Smooth muscle cell (in vitro differentiated cells): ENCODE data around the gene G0S2. TPM values are rescaled to one million over a fixed set of nuclear protein-coding genes. Genes with fewer than 3 reads are reported as not detected.

Source experiments
- DNase-seq: peaks from one replicate; lab custom pipeline; 2025; ENCODE audit not compliant: unreplicated experiment; lab: John Stamatoyannopoulos, UW
- H2AFZ ChIP-seq: fragments of 200-600 bp; sonication (generic); 2 replicates; pipeline ENCODE4 v1.6.0; 2016; ENCODE audit warnings: antibody characterized with exemption, low read depth, mild to moderate bottlenecking
- H3F3A ChIP-seq: fragments of 200-600 bp; sonication (generic); 2 replicates; pipeline ENCODE4 v1.6.0; 2017; ENCODE audit warnings: antibody characterized with exemption, low read depth
- H3K27ac ChIP-seq: fragments of 200-600 bp; sonication (generic); 2 replicates; pipeline ENCODE4 v1.5.1; 2016; ENCODE audit warnings: low read depth, mild to moderate bottlenecking
- H3K27me3 ChIP-seq: fragments of 200-600 bp; sonication (generic); 2 replicates; pipeline ENCODE4 v1.6.1; 2016; ENCODE audit warnings: low read depth, mild to moderate bottlenecking
- H3K36me3 ChIP-seq: fragments of 200-600 bp; sonication (generic); 2 replicates; pipeline ENCODE4 v1.5.1; 2016; ENCODE audit warnings: low read depth
- H3K4me1 ChIP-seq: fragments of 200-600 bp; sonication (generic); 2 replicates; pipeline ENCODE4 v1.5.1; 2016; ENCODE audit warnings: low read depth
- H3K4me2 ChIP-seq: fragments of 200-600 bp; sonication (generic); 2 replicates; pipeline ENCODE4 v1.6.0; 2016; ENCODE audit warnings: mild to moderate bottlenecking
- H3K4me3 ChIP-seq: fragments of 200-600 bp; sonication (generic); 2 replicates; pipeline ENCODE4 v1.5.1; 2016; ENCODE audit warnings: mild to moderate bottlenecking
- H3K79me2 ChIP-seq: fragments of 200-600 bp; sonication (generic); 2 replicates; pipeline ENCODE4 v1.6.0; 2016; ENCODE audit warnings: low read depth, mild to moderate bottlenecking
- H3K9ac ChIP-seq: fragments of 200-600 bp; sonication (generic); 2 replicates; pipeline ENCODE4 v1.6.0; 2016; ENCODE audit warnings: low read depth
- H3K9me3 ChIP-seq: fragments of 200-600 bp; sonication (generic); replicated peaks from 2 replicates; pipeline ENCODE4 v1.5.1; 2016; ENCODE audit warnings: low read depth
- H4K20me1 ChIP-seq: fragments of 200-600 bp; sonication (generic); 2 replicates; pipeline ENCODE4 v1.6.0; 2016; ENCODE audit warnings: low read depth
- CTCF ChIP-seq: fragments of 200-600 bp; sonication (generic); IDR thresholded peaks from 2 replicates; pipeline ENCODE4 v1.5.1; 2017; ENCODE audit warnings: borderline replicate concordance, mild to moderate bottlenecking, antibody characterized with exemption; ENCODE audit not compliant: insufficient read depth, poor library complexity, severe bottlenecking
- WGBS: methylation state at CpG from one replicate; pipeline ENCODE4 v1.1.7; 2016; ENCODE audit warnings: low lambda C conversion rate; 5-methylcytosine and 5-hydroxymethylcytosine counted together
- polyA plus RNA-seq: library from polyadenylated mRNA; unstranded; fragments of >200 nt; fragmentation: Nextera tagmentation; extraction: Ambion mirVana; gene quantifications from 2 replicates; pipeline ENCODE4 v1.2.1, GENCODE V29; 2016
- total RNA-seq: library from RNA; depleted of rRNA; stranded (reverse); fragments of >200 nt; gene quantifications from 2 replicates; pipeline ENCODE4 v1.2.3, GENCODE V29; 2014

G0S2 gene
- total and polyA plus RNA-seq, 2 experiments from 2014 or later: 5.7 to 7.6 TPM

- no peak for DNase-seq
- 87% methylated on average over 20 of the region's 20 CpGs for whole genome bisulfite sequencing
- Histone ChIP-seq H3K27me3 (no peaks in the 10 kb centered on the region), H3K4me1 (no peaks in the 10 kb centered on the region), H3K4me2 (no peak overlapping the region), H3K9ac (no peak overlapping the region), H3K4me3 (no peak overlapping the region), H3K79me2 (no peaks in the 10 kb centered on the region), H3F3A (no peaks in the 10 kb centered on the region), H3K36me3 (no peaks in the 10 kb centered on the region), H2AFZ (no peak overlapping the region), H3K9me3 (no peaks in the 10 kb centered on the region), H3K27ac (no peak overlapping the region), H4K20me1 (peaks cover 3% of the 10 kb centered on the region)
- TF ChIP-seq CTCF: no peak
These were observed 41.0 kb upstream of the G0S2 start for GRCh38 chr1:209634005-209634737.

GRCh38 chr1:209635850-209636249 is 39.4 kb upstream of the G0S2 start:
- H3K4me1 ChIP-seq: no peaks in the 10 kb centered on the region
- DNase-seq: no peak

GRCh38 chr1:209641832-209642172 is 33.4 kb upstream of the G0S2 start:
- Histone ChIP-seq H3K9ac (no peak overlapping the region), H4K20me1 (peaks cover 40% of the 10 kb centered on the region), H3K79me2 (no peaks in the 10 kb centered on the region), H3K4me3 (no peak overlapping the region), H3K4me1 (no peaks in the 10 kb centered on the region), H3F3A (no peaks in the 10 kb centered on the region), H2AFZ (no peak overlapping the region), H3K27ac (peak overlapping the region; percentile 17), H3K4me2 (no peak overlapping the region), H3K36me3 (no peaks in the 10 kb centered on the region), H3K27me3 (no peaks in the 10 kb centered on the region), H3K9me3 (no peaks in the 10 kb centered on the region)
- DNase-seq: no peak
- WGBS: 50% methylated on average over 5 of the region's 5 CpGs
- no peak for TF ChIP-seq CTCF

More at GRCh38 chr1:209635850-209636249, 39.4 kb upstream of the G0S2 start:
- Histone ChIP-seq H3K27me3 (no peaks in the 10 kb centered on the region), H3K36me3 (no peaks in the 10 kb centered on the region), H4K20me1 (peaks cover 9% of the 10 kb centered on the region), H2AFZ (no peak overlapping the region), H3K9me3 (no peaks in the 10 kb centered on the region), H3F3A (no peaks in the 10 kb centered on the region), H3K79me2 (no peaks in the 10 kb centered on the region), H3K4me3 (no peak overlapping the region), H3K9ac (no peak overlapping the region), H3K4me2 (no peak overlapping the region), H3K27ac (no peak overlapping the region)
- 92% methylated on average over 5 of the region's 5 CpGs for WGBS
- TF ChIP-seq CTCF: no peak

- Histone ChIP-seq H3K36me3 (no peaks in the 10 kb centered on the region), H3K27me3 (no peaks in the 10 kb centered on the region), H3K4me1 (no peaks in the 10 kb centered on the region), H3K79me2 (no peaks in the 10 kb centered on the region), H2AFZ (no peak overlapping the region), H3K9me3 (no peaks in the 10 kb centered on the region), H3K4me2 (no peak overlapping the region), H3K9ac (no peak overlapping the region), H3K4me3 (no peak overlapping the region), H4K20me1 (peaks cover 43% of the 10 kb centered on the region), H3F3A (no peaks in the 10 kb centered on the region), H3K27ac (no peak overlapping the region)
- no peak for TF ChIP-seq CTCF
- no peak for DNase-seq
- WGBS: 51% methylated on average over 3 of the region's 3 CpGs
These were observed 32.4 kb upstream of the G0S2 start for GRCh38 chr1:209642816-209643215.
